ENCODE results near the gene RGS3.

Gene RGS3

GRCh38 chr9:113622600-113623400, 159.3 kb downstream of the RGS3 start (continued):
- TF ChIP-seq ZNF449 (tag by site-specific recombination; IDR thresholded peaks at IDR 0.05), result no peak
- no peak for TF ChIP-seq ZNF174 (tag by site-specific recombination; IDR thresholded peaks at IDR 0.05)
- TF ChIP-seq ZNF426 (tag by site-specific recombination; IDR thresholded peaks at IDR 0.05), result no peak
- no peak for TF ChIP-seq ZNF335 (tag by site-specific recombination; conservative IDR thresholded peaks at IDR 0.05)
- TF ChIP-seq ZNF292 (tag by site-specific recombination; IDR thresholded peaks at IDR 0.05; ENCODE audit: borderline replicate concordance, low read depth), result no peak
- TF ChIP-seq ZSCAN30 (tag by site-specific recombination; IDR thresholded peaks at IDR 0.05), result no peak
- TF ChIP-seq ZNF660 (tag by site-specific recombination; IDR thresholded peaks at IDR 0.05), result no peak
- TF ChIP-seq ZNF664 (tag by site-specific recombination; IDR thresholded peaks at IDR 0.05), result no peak
- TF ChIP-seq KLF16 (tag by site-specific recombination; IDR thresholded peaks at IDR 0.05), result no peak
- TF ChIP-seq ZNF354C (tag by site-specific recombination; IDR thresholded peaks at IDR 0.05; ENCODE audit: borderline replicate concordance, low read depth), result no peak
- TF ChIP-seq ZNF404 (tag by site-specific recombination; IDR thresholded peaks at IDR 0.05), result no peak
- no peak for TF ChIP-seq ZSCAN16 (tag by site-specific recombination; IDR thresholded peaks at IDR 0.05)
- no peak for TF ChIP-seq ZNF23 (tag by site-specific recombination; IDR thresholded peaks at IDR 0.05; ENCODE audit: borderline replicate concordance)
- no peak for TF ChIP-seq ZNF19 (tag by site-specific recombination; IDR thresholded peaks at IDR 0.05; ENCODE audit: low read depth)
- no peak for TF ChIP-seq IKZF3 (tag by site-specific recombination; IDR thresholded peaks at IDR 0.05)
- TF ChIP-seq PRDM6 (tag by site-specific recombination; IDR thresholded peaks at IDR 0.05), result no peak
- TF ChIP-seq ZNF302 (tag by site-specific recombination; IDR thresholded peaks at IDR 0.05; ENCODE audit: low read depth), result no peak
- TF ChIP-seq ZNF26 (tag by site-specific recombination; IDR thresholded peaks at IDR 0.05), result no peak
- no peak for TF ChIP-seq ZNF202 (tag by site-specific recombination; IDR thresholded peaks at IDR 0.05; ENCODE audit: borderline replicate concordance)
- no peak for TF ChIP-seq BCL11B (tag by site-specific recombination; IDR thresholded peaks at IDR 0.05; ENCODE audit: low read depth)
- no peak for TF ChIP-seq ZNF18 (tag by site-specific recombination; IDR thresholded peaks at IDR 0.05)
- no peak for TF ChIP-seq ZNF560 (tag by site-specific recombination; IDR thresholded peaks at IDR 0.05; ENCODE audit: borderline replicate concordance)
- no peak for TF ChIP-seq TCF7L2 (IDR thresholded peaks at IDR 0.05; ENCODE audit: borderline replicate concordance, low read depth, low read length)
- no peak for TF ChIP-seq ZNF514 (tag by site-specific recombination; IDR thresholded peaks at IDR 0.05)
- TF ChIP-seq ZNF133 (tag by site-specific recombination; IDR thresholded peaks at IDR 0.05), result no peak
- TF ChIP-seq ZNF600 (tag by site-specific recombination; IDR thresholded peaks at IDR 0.05), result peak; percentile 47; the same call in 1 of the 2 replicates
- no peak for TF ChIP-seq ZBTB11 (tag by site-specific recombination; conservative IDR thresholded peaks at IDR 0.05; ENCODE audit: low read depth)
- no peak for TF ChIP-seq ZNF112 (tag by site-specific recombination; IDR thresholded peaks at IDR 0.05)
- peak; percentile 15; the same call in 1 of the 2 replicates for TF ChIP-seq ZNF394 (tag by site-specific recombination; IDR thresholded peaks at IDR 0.05; ENCODE audit: borderline replicate concordance)
- TF ChIP-seq ZNF211 (tag by site-specific recombination; IDR thresholded peaks at IDR 0.05; ENCODE audit: low read depth), result no peak

All from HEK293 (cell line).